GM19467 (cell line): ENCODE measurements around the gene POMT1.
"Not testable (repeated sequence)": the region's sequence is repeated elsewhere in the genome, so short reads cannot be mapped to it uniquely, and the experiment has no call there.

ENCODE experiments used
- ATAC-seq: cut with Tn5 transposase; IDR thresholded peaks from one replicate; pipeline ENCODE4 v1.9.1; 2021; ENCODE audit warnings: mild to moderate bottlenecking, moderate library complexity; ENCODE audit not compliant: unreplicated experiment

Gene POMT1

DNA sequence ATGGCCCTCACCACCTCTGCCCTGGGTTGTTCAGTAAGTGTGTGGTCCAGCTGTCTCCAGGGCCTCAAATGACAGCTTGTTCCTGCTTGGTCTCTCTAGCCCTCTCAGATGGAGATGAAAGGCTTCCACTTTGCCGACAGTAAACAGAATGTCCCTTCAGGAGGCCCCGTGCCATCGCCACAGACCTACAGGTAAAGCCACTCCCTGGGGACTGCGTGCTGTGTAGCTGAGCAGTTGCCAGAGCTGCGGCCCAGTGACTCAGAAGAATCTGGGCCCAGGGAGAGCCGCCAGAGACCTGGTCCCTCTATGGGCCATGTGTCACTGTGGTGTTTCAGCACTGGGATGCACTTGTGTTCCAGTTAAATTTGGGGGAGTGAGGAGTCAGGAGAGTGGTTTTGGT lies 10.6 kb upstream of the POMT1 start:
- no peak for ATAC-seq

DNA sequence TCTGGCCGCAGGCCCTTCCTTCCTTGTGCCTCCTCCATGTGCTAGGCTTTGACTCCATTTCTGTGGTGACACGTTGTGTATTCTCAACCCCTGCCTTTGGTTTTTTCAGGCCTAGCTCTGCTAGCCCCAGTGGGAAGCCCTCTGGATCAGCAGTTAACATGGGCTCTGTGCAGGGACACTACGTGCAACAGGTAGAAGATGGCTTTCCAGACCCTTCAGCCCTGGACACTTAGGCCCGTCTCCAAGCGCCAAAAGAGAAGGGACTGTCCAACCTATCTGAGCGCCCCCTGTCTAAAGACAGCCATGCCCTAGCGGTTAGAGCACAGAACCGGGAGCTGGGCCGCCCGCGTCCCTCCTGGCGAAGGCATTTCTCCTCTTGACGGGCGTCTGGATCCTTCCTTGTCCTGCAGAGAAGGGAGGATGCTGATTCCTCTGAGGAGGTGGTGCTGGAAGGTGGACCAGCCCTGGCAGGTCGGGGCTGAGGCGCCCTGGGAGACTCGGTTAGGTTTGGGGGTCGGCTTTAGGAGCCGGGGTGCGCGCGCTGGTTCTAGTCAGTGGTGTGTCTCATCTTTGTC lies 8.3 kb upstream of the POMT1 start:
- ATAC-seq, result no peak

DNA sequence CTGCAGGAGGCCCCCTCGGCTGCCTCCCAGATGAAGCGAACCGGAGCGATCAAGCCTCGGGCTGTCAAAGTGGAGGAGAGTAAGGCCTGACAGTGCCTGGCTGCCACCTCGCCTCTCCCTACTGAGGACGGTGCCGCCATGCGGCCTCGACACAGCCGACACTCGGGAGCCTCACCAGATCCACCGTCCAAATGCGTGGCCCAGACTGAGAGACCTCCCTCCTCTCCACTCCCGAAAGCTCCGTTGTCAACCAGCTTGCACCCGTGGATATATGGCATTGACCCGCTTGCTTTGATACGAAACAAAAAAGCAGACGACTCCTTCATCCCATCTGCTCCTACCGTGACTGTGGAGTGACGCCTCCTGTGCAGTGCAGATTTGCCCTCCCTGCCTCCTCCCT lies 6.9 kb upstream of the POMT1 start:
- ATAC-seq, result no peak

DNA sequence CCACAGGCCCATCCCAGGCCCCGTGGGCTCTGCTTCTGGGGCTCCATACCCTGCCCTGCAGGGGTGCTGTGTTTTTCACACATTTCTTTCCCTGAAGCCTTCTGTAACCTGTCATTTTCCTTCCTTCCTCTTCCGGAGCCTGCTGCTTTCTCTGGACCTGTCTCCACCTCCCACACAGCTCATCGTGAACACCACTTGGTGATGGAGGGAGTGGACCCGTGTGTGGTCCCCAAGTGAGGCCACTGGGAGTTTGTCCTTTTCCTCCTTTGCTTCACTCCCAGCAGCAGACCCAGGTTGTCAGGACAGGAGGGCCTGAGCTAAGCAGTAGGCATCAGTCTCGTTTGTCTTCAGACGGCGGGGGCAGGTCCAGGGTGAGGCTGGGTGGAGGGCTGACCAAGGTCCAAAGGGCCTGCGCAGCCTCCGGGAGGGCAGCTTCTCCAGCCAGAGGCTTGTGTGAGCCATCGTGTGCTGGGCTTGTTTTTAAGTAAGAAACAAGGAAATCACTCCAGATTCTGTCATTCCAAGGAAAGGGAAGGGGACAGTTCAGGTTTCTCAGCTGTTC lies 5.8 kb upstream of the POMT1 start:
- ATAC-seq, result no peak

DNA sequence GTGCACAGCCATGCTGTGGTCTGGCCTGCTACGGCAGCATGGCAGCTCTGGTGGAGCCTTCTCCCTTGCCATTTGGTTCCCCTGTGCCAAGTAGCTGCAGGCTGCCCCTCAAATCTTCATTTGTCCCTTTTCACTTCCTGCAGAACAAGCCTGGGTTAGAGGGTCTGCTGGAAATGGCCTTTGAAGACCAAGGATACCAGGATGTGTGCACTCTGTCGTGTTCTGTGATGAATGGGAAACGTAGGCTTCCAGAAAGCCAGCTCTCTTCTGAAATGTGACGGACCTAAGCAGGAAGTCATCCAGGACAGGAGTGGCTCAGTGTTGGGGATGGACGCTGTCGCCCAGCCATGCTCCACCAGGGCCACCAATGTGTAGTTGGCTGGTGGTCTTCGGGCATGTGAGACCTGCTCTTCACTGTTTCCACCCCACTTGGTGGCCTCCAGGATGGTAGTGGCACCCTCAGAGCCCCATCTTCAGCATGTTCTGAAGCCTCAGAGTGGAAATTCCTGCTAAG lies 3.4 kb upstream of the POMT1 start:
- no peak for ATAC-seq

DNA sequence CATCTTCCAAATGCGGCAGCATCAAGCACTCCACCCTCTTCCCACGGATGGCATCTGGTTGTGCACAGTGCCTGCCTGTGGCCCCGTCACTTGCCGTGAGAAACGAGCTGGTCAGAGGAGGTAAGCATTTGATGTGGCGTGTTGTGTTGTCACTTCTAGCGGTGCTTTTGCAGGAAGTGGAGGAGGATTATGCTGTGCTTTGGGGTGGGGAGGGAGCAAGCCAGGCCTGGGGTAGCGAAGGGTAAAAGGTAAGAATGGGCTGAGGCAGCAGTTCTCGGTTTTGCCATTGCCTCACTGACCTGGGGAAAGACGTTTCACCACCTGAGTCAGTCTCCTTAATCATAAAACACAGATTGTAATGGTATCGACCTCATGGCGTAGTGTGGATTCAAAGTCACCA lies 2.3 kb upstream of the POMT1 start:
- no peak for ATAC-seq

DNA sequence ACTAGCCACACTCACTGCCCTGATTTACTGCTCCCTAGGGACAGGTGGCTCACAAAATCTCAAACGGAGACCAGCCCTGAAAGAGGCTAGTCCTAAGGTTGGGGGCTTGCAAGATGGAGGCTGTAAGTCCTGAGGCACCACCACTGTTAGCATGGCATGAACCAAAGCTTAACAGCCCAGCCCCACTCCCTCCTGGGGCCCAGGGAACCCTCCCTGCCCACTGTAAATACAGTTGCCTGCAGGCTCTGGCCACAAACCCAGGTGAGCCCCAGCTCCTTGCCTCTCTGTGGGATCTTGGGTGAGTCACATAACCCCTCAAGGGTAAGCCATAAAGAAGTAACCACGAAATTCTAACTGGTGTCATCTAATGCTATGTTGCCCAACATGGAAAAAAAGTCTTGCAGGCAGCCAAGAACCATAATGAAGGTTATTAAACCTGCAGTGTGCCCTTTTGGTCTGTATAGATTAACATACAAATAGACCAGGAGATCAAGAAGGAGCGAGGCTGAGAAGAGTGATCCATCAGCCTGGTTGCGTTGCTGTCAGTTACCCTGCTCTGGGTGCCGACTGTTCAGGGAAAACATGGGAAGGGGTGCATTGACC lies 1.7 kb upstream of the POMT1 start:
- ATAC-seq, result no peak

DNA sequence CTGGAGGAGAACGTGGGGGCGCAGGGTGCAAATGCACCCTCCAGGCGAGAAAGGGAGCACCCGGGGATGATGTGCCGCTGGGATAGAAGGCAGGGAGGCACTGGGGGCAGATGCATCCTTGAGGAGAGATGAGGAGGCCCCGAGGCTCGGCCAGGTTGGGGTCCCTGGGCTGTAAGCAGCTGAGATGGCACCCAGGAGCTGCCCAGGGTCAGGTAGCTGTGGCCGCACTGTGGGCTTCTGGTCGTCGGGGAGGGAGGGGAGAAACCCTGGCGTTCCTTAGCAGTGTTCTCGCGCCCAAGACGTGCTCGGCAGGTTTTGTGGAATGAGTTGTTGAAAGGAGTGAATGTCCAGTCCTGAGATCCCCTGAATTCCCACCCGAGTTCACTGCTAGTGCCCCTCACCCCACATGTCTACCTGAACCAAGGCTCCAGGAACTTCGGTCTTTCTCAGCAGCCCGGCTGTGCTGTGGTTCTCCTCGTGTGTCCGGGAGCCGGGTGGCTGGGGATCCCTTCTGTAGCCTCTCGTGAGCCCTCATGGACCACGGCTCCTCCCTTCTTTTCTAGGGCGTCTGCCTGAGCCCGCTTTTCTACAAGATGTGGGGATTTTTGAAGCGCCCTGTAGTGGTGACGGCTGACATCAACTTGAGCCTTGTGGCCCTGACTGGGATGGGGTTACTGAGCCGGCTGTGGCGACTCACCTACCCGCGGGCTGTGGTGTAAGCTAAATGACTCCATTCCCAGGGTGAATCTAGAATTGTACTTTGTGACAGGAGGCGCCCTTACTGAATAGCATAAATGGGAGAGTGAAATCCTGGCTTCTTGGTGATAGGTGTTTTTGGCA lies 1.1 kb downstream of the POMT1 start:
- no peak for ATAC-seq

DNA sequence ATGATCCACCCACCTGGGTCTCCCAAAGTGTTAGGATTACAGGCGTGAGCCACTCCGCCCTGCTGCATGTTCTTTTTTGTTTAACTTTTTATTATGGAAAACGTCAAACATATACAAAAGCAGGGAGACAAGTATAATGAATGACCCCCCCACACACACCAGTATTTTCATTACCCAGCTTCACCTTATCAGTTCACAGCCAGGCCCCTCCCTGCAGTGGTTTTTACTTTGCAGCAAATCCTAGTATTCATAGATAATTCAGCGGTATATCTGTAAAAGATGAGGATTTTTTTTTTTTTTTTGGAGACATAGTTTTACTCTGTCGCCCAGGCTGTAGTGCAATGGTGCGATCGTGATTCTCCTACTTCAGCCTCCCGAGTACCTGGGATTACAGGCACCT lies 2.3 kb downstream of the POMT1 start:
- ATAC-seq, result no peak

DNA sequence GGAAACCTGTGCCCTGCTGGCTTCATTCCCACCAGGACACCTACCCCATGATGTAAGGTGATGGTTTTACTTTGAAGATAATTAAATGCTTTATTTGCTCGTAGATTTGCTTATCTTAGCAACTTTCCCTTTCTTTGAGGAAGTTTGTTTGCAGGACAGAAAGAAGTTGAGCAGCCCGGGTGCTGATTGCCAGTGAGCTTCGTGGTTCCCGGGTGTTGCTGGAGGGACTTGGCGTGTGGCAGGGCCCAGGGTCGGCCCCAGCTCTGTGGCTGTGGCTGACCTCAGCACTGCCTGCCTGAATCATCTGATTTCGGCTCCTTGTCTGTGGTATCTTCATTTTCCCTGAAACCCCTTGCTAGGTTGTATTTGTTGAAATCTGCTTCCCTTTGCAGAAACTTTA lies 8.7 kb downstream of the POMT1 start:
- no peak for ATAC-seq

DNA sequence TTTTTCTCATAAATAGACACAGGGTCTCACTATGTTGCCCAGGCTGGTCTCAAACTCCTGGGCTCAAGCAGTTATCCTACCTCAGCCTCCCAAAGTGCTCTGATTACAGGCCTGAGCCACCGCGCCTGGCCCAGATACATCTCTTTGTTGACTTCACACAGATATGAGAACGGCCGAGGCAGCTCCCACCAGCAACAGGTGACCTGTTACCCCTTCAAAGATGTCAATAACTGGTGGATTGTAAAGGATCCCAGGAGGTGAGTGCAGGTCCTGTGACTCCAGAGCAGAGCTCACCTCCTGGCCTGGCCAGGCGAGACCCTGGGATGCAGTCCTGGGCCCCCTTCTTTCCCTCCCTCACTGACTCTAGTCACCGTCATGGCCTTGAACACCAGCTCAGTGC lies 9.2 kb downstream of the POMT1 start:
- ATAC-seq, result no peak

DNA sequence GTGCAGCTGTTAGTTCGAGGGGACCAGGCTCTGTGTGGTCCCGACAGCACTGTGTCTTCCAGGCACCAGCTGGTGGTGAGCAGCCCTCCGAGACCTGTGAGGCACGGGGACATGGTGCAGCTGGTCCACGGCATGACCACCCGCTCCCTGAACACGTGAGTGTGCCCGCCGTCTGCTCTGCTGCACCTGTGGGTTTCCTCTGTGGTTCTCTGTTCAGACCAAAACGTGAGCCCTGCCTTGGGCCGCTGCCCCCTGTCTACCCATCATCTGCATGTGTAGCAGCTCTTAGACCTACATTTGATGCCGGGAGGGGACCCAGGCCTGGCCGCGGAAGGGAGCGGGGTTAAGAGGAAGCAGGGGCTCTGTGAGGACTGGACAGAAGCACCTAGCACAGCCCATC lies 10.5 kb downstream of the POMT1 start:
- ATAC-seq, result no peak

DNA sequence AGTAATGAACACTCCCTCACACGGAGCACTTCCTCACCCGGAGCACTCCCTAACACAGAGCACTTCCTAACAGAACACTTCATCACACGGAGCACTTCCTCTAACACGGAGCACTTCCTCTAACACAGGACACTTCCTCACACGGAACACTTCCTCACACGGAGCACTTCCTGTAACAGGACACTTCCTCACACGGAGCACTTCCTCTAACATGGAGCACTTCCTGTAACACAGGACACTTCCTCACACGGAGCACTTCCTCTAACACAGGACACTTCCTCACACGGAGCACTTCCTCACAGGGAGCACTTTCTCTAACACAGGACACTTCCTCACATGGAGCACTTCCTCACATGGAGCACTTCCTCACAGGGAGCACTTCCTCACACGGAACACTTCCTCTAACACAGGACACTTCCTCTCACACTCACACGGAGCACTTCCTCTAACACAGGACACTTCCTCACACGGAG lies 12.9 kb downstream of the POMT1 start:
- ATAC-seq, result not testable (repeated sequence)

DNA sequence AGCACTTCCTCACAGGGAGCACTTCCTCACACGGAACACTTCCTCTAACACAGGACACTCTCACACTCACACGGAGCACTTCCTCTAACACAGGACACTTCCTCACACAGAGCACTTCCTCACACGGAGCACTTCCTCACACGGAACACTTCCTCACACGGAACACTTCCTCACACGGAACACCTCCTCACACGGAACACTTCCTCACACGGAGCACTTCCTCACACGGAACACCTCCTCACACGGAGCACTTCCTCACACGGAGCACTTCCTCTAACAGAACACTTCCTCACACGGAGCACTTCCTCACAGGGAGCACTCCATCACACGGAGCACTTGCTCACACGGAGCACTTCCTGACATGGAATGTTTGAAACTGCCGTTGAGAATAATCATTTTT lies 13.4 kb downstream of the POMT1 start:
- no peak for ATAC-seq

DNA sequence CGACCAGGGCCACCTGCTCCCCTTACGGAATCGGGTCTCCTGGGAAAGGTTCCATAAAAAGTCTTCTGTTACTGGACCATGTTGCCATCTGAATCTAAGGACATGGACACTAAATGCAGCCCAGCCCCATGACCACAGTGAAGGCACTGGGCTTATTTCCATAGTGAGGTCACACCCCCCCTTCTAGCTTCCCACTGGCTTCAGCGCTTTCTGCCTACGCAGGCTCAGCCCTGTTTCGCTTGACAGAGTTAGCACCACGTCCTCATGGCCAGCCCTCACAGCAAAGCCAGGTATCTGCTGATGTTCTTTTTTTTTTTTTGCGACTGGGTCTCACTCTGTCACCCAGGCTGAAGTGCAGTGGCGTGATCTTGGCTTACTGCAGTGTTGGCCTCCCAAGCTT lies 14.2 kb downstream of the POMT1 start:
- no peak for ATAC-seq

DNA sequence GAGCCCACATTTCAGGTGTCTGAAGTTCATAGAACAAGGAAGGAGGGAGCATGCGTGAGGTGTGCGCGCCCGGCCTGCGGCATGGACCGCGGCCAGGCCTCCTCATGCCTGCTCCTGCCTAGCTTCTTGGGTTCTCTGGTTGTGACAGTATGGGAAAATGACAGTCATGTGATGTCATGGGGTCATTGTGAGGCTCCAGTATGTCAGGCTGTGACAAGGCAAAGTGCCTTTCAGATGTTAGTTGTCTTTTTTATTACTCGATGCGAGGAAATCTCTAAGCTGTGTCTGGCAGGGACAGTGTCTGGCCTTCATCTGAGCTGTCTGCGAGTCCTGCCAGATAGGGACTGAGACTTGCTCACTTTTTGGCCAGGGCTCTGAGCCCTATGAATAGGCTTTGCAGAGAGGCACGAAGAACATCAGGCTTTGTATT lies 15.1 kb downstream of the POMT1 start:
- no peak for ATAC-seq

DNA sequence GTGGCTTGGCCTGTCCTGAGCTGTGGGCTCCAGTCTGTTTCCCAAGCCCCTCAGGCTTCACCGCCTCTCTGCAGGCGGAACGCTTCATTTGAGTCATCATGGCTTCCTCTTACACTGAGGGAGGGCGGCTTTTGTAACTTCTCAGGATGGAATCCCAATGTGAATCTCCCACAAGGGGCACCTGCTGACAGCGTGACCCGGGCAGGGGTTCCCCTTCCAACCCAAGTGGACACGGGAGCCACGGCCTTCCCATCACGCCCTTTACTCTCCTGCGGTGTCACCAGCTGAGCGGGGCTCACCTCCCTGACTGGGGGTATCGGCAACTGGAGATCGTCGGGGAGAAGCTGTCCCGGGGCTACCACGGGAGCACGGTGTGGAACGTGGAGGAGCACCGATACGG lies 15.8 kb downstream of the POMT1 start:
- no peak for ATAC-seq

DNA sequence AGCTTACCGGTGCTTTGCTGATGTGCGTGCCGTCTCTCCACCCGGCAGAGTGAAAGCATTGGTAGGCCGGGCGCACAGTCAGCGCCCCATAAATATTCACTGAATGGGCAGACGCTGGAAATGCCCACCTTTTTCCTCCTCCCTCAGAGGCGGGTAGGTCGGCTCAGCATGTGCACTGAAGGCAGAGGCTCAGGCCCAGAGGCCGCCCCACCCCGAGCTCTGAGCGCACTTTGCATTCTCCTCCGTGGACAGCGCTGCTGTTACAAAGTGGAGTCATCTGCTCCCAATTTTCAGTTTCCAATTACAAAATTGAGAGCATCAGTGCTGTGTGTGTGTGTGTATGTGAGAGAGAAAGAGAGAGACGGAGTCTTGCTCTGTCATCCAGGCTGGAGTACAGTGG lies 17.8 kb downstream of the POMT1 start:
- ATAC-seq, result no peak

DNA sequence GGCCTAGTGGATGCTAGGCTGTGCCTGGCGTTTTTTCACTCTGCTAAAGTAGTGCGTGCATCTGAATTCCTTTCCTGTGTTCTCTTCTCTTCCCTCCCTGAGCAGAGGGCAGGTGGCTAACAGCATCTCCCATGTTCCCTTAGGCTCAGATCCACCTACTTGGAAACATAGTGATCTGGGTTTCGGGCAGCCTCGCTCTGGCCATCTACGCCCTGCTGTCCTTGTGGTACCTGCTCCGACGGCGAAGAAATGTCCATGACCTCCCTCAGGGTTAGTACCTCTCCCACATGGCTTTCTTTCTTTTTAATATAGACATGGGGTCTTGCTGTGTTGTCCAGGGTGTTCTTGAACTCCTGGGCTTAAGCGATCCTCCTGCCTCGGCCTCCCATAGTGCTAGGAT lies 18.5 kb downstream of the POMT1 start:
- no peak for ATAC-seq

DNA sequence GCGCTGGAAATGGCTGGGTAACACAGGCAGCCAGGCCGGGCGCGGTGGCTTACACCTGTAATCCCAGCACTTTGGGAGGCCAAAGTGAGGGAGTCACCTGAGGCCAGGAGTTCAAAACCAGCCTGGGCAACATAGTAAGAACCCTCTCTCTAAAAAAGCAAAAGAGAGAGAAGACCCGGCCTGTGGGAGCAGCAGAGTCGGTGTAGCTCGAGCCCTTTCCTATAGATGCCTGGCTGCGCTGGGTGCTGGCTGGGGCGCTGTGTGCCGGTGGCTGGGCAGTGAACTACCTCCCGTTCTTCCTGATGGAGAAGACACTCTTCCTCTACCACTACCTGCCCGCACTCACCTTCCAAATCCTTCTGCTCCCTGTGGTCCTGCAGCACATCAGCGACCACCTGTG lies 19.1 kb downstream of the POMT1 start:
- no peak for ATAC-seq

DNA sequence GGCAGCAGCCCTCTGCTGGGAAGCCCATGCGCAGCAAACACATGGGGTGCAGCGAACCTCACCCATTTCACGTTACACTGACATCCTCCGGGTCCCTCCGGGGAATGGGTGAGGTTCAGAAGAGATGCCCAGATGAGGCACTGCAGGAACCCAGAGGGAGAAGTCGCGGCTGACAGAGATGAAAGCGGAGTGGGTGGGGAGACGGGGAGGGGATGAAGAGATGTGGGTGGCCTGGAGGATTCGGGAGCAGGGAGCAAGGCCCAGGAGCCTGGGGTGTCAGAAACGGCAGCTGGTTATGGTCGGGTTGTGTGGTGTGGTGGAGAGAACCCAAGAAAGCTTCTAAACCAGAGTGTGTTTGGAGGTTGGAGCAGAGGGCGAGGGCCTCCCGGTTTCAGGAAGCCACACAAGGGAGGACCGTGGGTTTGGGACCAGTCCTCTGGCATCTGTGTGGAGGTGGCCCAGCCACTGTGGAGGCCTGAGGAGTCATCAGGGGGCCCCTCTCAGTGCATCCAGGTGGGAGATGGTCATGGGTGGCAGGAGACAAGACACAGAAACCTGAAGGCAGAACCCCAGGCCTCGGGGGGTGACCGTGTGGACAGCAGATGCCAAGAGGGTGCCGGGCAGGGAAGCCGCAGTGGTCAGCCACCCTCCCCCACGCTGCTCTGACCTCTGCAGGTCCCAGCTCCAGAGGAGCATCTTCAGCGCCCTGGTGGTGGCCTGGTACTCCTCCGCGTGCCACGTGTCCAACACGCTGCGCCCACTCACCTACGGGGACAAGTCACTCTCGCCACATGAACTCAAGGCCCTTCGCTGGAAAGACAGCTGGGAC lies 19.8 kb downstream of the POMT1 start:
- ATAC-seq, result no peak
